Fibroblast of mammary gland (primary cell): ENCODE measurements around the gene KIF3C.
"Not testable (repeated sequence)": the region's sequence is repeated elsewhere in the genome, so short reads cannot be mapped to it uniquely, and the experiment has no call there.

ENCODE experiments used
- DNase-seq: peaks from one replicate; pipeline ENCODE4 v3.0.0-alpha.2; 2010; ENCODE audit warnings: low read depth
- H3K4me3 ChIP-seq: 2 replicates; pipeline ENCODE4 v1.5.1; 2011; ENCODE audit warnings: low read depth, mild to moderate bottlenecking, low read length, moderate library complexity; ENCODE audit not compliant: control insufficient read depth
- TF ChIP-seq, protein P1 (sequence below): conservative IDR thresholded peaks from 2 replicates; pipeline ENCODE4 v1.5.1; 2011; ENCODE audit warnings: low read depth, low read length, inconsistent platforms; ENCODE audit not compliant: control insufficient read depth, insufficient read depth

Gene KIF3C

GRCh38 chr2:25920336-25920735 lies 62.0 kb downstream of the KIF3C start:
- no peak overlapping the region for H3K4me3 ChIP-seq
- TF ChIP-seq, protein P1, sequence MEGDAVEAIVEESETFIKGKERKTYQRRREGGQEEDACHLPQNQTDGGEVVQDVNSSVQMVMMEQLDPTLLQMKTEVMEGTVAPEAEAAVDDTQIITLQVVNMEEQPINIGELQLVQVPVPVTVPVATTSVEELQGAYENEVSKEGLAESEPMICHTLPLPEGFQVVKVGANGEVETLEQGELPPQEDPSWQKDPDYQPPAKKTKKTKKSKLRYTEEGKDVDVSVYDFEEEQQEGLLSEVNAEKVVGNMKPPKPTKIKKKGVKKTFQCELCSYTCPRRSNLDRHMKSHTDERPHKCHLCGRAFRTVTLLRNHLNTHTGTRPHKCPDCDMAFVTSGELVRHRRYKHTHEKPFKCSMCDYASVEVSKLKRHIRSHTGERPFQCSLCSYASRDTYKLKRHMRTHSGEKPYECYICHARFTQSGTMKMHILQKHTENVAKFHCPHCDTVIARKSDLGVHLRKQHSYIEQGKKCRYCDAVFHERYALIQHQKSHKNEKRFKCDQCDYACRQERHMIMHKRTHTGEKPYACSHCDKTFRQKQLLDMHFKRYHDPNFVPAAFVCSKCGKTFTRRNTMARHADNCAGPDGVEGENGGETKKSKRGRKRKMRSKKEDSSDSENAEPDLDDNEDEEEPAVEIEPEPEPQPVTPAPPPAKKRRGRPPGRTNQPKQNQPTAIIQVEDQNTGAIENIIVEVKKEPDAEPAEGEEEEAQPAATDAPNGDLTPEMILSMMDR: no peak
- peak; percentile 60 for DNase-seq

DNA sequence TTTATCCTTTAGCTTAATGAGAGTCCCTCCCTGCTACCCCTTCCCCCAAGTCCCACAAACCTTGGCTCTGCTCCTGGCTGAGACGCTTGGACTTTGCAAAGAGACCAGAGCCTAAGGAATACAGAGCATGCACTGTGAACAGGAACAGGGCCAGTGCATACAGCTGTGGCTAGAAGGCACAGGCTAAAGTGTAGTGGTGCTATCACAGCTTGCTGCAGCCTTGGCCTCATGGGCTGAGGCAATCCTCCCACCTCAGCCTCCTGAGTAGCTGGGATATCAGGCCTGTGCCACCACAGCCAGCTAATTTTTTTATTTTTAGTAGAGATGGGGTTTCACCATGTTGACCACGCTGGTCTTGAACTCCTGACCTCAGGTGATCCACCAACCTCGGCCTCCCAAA lies 64.5 kb downstream of the KIF3C start:
- no peak for DNase-seq
- TF ChIP-seq, protein P1: no peak
- H3K4me3 ChIP-seq: no peak overlapping the region

- DNase-seq: peak; percentile 24
- not testable (repeated sequence) for H3K4me3 ChIP-seq
These were observed 64.9 kb downstream of the KIF3C start for GRCh38 chr2:25917411-25917810.

DNA sequence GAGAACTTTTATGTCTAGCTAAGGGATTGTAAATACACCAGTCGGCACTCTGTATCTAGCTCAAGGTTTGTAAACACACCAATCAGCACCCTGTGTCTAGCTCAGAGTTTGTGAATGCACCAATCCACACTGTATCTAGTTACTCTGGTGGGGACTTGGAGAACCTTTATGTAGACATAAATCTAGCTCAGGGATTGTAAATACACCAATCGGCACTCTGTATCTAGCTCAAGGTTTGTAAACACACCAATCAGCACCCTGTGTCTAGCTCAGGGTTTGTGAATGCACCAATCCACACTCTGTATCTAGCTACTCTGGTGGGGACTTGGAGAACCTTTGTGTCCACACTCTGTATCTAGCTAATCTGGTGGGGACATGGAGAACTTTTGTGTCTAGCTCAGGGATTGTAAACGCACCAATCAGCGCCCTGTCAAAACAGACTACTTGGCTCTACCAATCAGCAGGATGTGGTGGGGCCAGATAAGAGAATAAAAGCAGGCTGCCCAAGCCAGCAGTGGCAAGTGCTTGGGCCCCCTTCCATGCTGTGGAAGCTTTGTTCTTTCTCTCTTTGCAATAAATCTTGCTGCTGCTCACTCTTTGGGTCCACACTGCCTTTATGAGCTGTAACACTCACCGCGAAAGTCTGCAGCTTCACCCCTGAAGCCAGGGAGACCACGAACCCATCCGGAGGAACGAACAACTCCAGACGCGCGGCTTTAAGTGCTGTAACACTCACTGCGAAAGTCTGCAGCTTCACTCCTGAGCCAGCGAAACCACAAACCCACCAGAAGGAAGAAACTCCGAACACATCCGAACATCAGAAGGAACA lies 66.1 kb downstream of the KIF3C start:
- H3K4me3 ChIP-seq, DNase-seq: not testable (repeated sequence)

GRCh38 chr2:25915411-25915810 lies 66.9 kb downstream of the KIF3C start:
- H3K4me3 ChIP-seq, DNase-seq: not testable (repeated sequence)

DNA sequence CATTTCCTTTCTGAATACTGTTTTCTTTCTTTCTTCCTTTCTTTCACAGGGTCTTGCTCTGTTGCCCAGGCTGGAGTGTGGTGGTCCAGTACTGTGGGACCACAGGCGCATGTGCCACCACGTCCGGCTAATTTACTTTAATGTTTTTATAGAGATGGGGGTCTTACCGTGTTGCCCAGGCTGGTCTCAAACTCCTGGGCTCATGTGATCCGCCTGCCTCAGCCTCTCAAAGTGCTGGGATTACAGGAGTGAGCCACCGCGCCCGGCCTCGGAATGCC lies 68.7 kb downstream of the KIF3C start:
- DNase-seq, H3K4me3 ChIP-seq: not testable (repeated sequence)

DNA sequence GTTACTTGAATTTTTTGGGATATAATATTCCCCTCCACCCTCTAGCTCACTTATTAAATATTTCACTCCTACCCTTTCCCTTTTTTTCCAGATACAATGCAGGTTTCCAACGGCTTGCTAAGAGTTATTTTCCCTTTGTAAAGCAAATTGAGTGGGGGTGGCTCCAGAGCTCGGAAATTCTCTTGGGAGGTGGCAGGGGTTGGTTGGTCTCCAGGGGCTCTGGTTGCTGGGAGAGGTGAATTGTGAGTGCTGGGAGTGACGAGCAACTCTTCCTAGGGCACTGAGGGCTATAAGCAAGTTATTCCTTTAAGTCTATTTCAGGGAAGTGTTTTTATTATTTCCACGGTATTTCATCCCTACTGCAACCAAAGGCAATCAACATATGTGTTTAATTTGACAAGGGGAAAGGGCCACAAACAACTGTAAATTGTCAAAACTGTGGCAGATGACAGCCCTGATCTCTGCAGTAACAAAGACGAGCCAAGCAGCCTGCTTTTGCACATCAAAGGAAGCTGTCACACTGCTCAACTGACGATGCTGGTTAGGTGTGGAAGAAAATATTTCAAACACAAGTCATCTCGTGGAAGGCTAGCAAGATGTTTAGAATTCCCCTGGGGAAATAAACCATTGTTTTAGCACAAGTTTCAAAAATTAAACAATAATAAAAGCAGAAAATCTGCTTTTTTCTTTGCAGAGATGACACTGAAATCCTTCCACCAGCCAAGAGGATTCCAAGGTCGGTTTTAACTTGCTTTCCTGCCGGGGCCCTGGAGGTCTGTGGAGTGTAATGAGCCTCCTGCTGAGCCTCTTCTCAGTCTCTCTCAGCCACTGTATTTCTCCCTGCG lies 69.2 kb downstream of the KIF3C start:
- DNase-seq: peak; percentile 36
- TF ChIP-seq, protein P1: no peak
- H3K4me3 ChIP-seq: no peak overlapping the region

DNA sequence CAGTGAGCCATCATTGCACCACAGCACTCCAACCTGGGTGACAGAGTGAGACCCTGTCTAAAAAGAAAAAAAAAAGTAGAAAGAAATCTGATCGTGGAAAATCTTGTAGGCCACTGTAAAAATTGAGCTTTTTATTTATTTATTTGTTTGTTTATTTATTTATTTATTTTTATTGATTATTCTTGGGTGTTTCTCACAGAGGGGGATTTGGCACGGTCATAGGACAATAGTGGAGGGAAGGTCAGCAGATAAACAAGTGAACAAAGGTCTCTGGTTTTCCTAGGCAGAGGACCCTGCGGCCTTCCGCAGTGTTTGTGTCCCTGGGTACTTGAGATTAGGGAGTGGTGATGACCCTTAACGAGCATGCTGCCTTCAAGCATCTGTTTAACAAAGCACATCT lies 72.7 kb downstream of the KIF3C start:
- not testable (repeated sequence) for H3K4me3 ChIP-seq, DNase-seq

- TF ChIP-seq, protein P1: no peak
- no peak overlapping the region for H3K4me3 ChIP-seq
- peak; percentile 11 for DNase-seq
These were observed 77.2 kb downstream of the KIF3C start for GRCh38 chr2:25905126-25905525.
